Mesenchymal stem cell (in vitro differentiated cells and primary cell): ENCODE data around the gene FER1L5.
"Not testable (repeated sequence)": the region's sequence is repeated elsewhere in the genome, so short reads cannot be mapped to it uniquely, and the experiment has no call there.

Experiments used
- DNase-seq: peaks from one replicate; pipeline ENCODE4 v3.0.0-alpha.2; 2013
- H2AFZ ChIP-seq: one replicate; pipeline ENCODE4 v1.6.1; 2013; ENCODE audit warnings: low read depth, mild to moderate bottlenecking, control low read depth, inconsistent platforms, low read length, moderate library complexity
- H2AK5ac ChIP-seq: 2 replicates; pipeline ENCODE4 v1.6.1; 2013; ENCODE audit warnings: low read length, moderate library complexity, mild to moderate bottlenecking, inconsistent platforms; ENCODE audit not compliant: severe bottlenecking
- H2BK120ac ChIP-seq: one replicate; pipeline ENCODE4 v1.6.1; 2013; ENCODE audit warnings: low read depth, mild to moderate bottlenecking, inconsistent platforms, low read length, moderate library complexity
- H2BK12ac ChIP-seq, 2 experiments: one replicate each; pipeline ENCODE4 v1.6.1; 2013; ENCODE audit warnings: inconsistent platforms in 2 of 2, low read length in 2 of 2, mild to moderate bottlenecking in 2 of 2, moderate library complexity in 2 of 2, control low read depth in 1 of 2
- H2BK15ac ChIP-seq: one replicate; pipeline ENCODE4 v1.6.1; 2013; ENCODE audit warnings: mild to moderate bottlenecking, low read depth, inconsistent platforms; ENCODE audit not compliant: poor library complexity, severe bottlenecking
- H2BK5ac ChIP-seq: 2 replicates; pipeline ENCODE4 v1.6.1; 2013; ENCODE audit warnings: low read depth, mild to moderate bottlenecking, low read length, control low read depth, inconsistent platforms; ENCODE audit not compliant: poor library complexity, severe bottlenecking
- H3K14ac ChIP-seq, 2 experiments: one replicate each; pipeline ENCODE4 v1.6.1; 2013; ENCODE audit warnings: inconsistent platforms in 2 of 2, low read length in 2 of 2, control low read depth in 1 of 2, mild to moderate bottlenecking in 1 of 2, moderate library complexity in 1 of 2
- H3K18ac ChIP-seq, 2 experiments: one replicate each; pipeline ENCODE4 v1.6.1; 2013; ENCODE audit warnings: inconsistent platforms in 2 of 2, low read length in 2 of 2, control low read depth in 1 of 2, low read depth in 1 of 2, mild to moderate bottlenecking in 1 of 2
- H3K23ac ChIP-seq, 2 experiments: one replicate each; pipeline ENCODE4 v1.6.1; 2013; ENCODE audit warnings: inconsistent platforms in 2 of 2, low read length in 2 of 2, mild to moderate bottlenecking in 2 of 2, moderate library complexity in 2 of 2, control low read depth in 1 of 2
- H3K27ac ChIP-seq: 2 replicates; pipeline ENCODE4 v1.5.1; 2013; ENCODE audit warnings: mild to moderate bottlenecking, moderate library complexity, low read length, control low read depth, inconsistent platforms; ENCODE audit not compliant: poor library complexity, severe bottlenecking
- H3K27me3 ChIP-seq, 2 experiments: 2 replicates each; pipeline versions ENCODE4 v1.6.1 to v1.7.0; 2013; ENCODE audit warnings: low read length in 2 of 2, mild to moderate bottlenecking in 2 of 2, moderate library complexity in 2 of 2, control low read depth in 1 of 2, inconsistent platforms in 1 of 2; ENCODE audit not compliant: control insufficient read depth in 1 of 2, insufficient read depth in 1 of 2
- H3K36me3 ChIP-seq, 2 experiments: 2 replicates each; pipeline versions ENCODE4 v1.6.1 to v1.7.0; 2013; ENCODE audit warnings: low read length in 2 of 2, control low read depth in 1 of 2, inconsistent platforms in 1 of 2, low read depth in 1 of 2, mild to moderate bottlenecking in 1 of 2; ENCODE audit not compliant: insufficient read depth in 2 of 2, control insufficient read depth in 1 of 2
- H3K4ac ChIP-seq, 2 experiments: one replicate each; pipeline ENCODE4 v1.6.1; 2013; ENCODE audit warnings: inconsistent platforms in 2 of 2, low read length in 2 of 2, mild to moderate bottlenecking in 2 of 2, moderate library complexity in 2 of 2, control low read depth in 1 of 2, low read depth in 1 of 2
- H3K4me1 ChIP-seq: 2 replicates; pipeline ENCODE4 v1.6.1; 2013; ENCODE audit warnings: low read depth, low read length, control low read depth; ENCODE audit not compliant: control insufficient read depth, insufficient read depth
- H3K4me2 ChIP-seq: 2 replicates; pipeline ENCODE4 v1.6.1; 2013; ENCODE audit warnings: low read length, mild to moderate bottlenecking, inconsistent platforms; ENCODE audit not compliant: poor library complexity, severe bottlenecking
- H3K4me3 ChIP-seq, 2 experiments: 2 replicates each; pipeline versions ENCODE4 v1.5.1 to v1.7.0; 2013; ENCODE audit warnings: low read length in 2 of 2, mild to moderate bottlenecking in 2 of 2, control low read depth in 1 of 2, low read depth in 1 of 2; ENCODE audit not compliant: insufficient read depth in 1 of 2
- H3K79me1 ChIP-seq: replicated peaks from 2 replicates; pipeline ENCODE4 v1.6.1; 2013; ENCODE audit warnings: mild to moderate bottlenecking, control low read depth, low read length, inconsistent platforms; ENCODE audit not compliant: poor library complexity, severe bottlenecking
- H3K9ac ChIP-seq: 2 replicates; pipeline ENCODE4 v1.7.0; 2013; ENCODE audit warnings: mild to moderate bottlenecking, low read length, moderate library complexity
- H3K9me3 ChIP-seq: 2 replicates; pipeline ENCODE4 v1.7.0; 2013; ENCODE audit warnings: mild to moderate bottlenecking, low read length; ENCODE audit not compliant: control insufficient read depth
- H4K8ac ChIP-seq: one replicate; pipeline ENCODE4 v1.6.1; 2013; ENCODE audit warnings: inconsistent platforms, mild to moderate bottlenecking, low read length, moderate library complexity
- H4K91ac ChIP-seq: one replicate; pipeline ENCODE4 v1.6.1; 2013; ENCODE audit warnings: mild to moderate bottlenecking, low read length, inconsistent platforms
- WGBS: methylation state at CpG from one replicate; pipeline ENCODE4 v1.1.7; 2013; ENCODE audit warnings: mixed read lengths; 5-methylcytosine and 5-hydroxymethylcytosine counted together

The FER1L5 gene

GRCh38 chr2:96648306-96648930 lies 5.9 kb downstream of the FER1L5 start:
- 89% methylated on average over 7 of the region's 7 CpGs for WGBS
- no peaks in the 10 kb centered on the region for H3K36me3 ChIP-seq
- H2BK120ac ChIP-seq: no peak overlapping the region
- H2BK15ac ChIP-seq: no peak overlapping the region
- H3K14ac ChIP-seq: no peak overlapping the region
- no peak overlapping the region for H4K8ac ChIP-seq
- no peak overlapping the region for H3K4me2 ChIP-seq
- no peak for DNase-seq
- H3K23ac ChIP-seq: no peak overlapping the region
- no peak overlapping the region for H3K4me3 ChIP-seq
- H3K27ac ChIP-seq: no peak overlapping the region
- no peak overlapping the region for H2AFZ ChIP-seq
- H3K4ac ChIP-seq: no peak overlapping the region
- no peak overlapping the region for H2BK5ac ChIP-seq
- peaks cover 7 to 13% of the 10 kb centered on the region in 2 experiments for H3K27me3 ChIP-seq
- no peaks in the 10 kb centered on the region for H3K4me1 ChIP-seq
- H3K79me1 ChIP-seq: no peaks in the 10 kb centered on the region
- H2BK12ac ChIP-seq: no peak overlapping the region
- H3K9me3 ChIP-seq: no peaks in the 10 kb centered on the region
- no peak overlapping the region for H2AK5ac ChIP-seq
- H3K9ac ChIP-seq: no peak overlapping the region
- no peak overlapping the region for H3K18ac ChIP-seq
- no peak overlapping the region for H4K91ac ChIP-seq

GRCh38 chr2:96649342-96649741 lies 6.8 kb downstream of the FER1L5 start:
- Histone ChIP-seq H3K14ac (no peak overlapping the region), H4K8ac (no peak overlapping the region), H2BK120ac (no peak overlapping the region), H3K9ac (no peak overlapping the region), H2BK15ac (no peak overlapping the region), H3K36me3 (no peaks in the 10 kb centered on the region), H3K79me1 (no peaks in the 10 kb centered on the region), H3K4me2 (no peak overlapping the region), H3K18ac (no peak overlapping the region), H2AK5ac (no peak overlapping the region), H3K9me3 (no peaks in the 10 kb centered on the region), H4K91ac (peak overlapping the region; percentile 70), H2BK12ac (no peak overlapping the region), H2AFZ (no peak overlapping the region), H3K27me3 (peaks cover 7 to 13% of the 10 kb centered on the region in 2 experiments), H3K23ac (no peak overlapping the region), H2BK5ac (no peak overlapping the region), H3K4me3 (no peak overlapping the region), H3K27ac (no peak overlapping the region), H3K4ac (no peak overlapping the region), H3K4me1 (no peaks in the 10 kb centered on the region)
- 93% methylated on average over 1 of the region's 1 CpG for WGBS
- no peak for DNase-seq

GRCh38 chr2:96651793-96652192 lies 9.2 kb downstream of the FER1L5 start:
- Histone ChIP-seq H3K27ac (no peak overlapping the region), H2BK5ac (no peak overlapping the region), H3K9me3 (no peaks in the 10 kb centered on the region), H3K9ac (no peak overlapping the region), H4K91ac (no peak overlapping the region), H2BK12ac (no peak overlapping the region), H3K4me2 (no peak overlapping the region), H3K23ac (no peak overlapping the region), H2BK120ac (no peak overlapping the region), H3K27me3 (peaks cover 7 to 13% of the 10 kb centered on the region in 2 experiments), H3K4ac (no peak overlapping the region), H3K14ac (no peak overlapping the region), H3K36me3 (no peaks in the 10 kb centered on the region), H2BK15ac (no peak overlapping the region), H3K79me1 (no peaks in the 10 kb centered on the region), H3K4me3 (no peak overlapping the region), H3K4me1 (no peaks in the 10 kb centered on the region), H2AK5ac (no peak overlapping the region), H2AFZ (no peak overlapping the region), H3K18ac (no peak overlapping the region), H4K8ac (no peak overlapping the region)
- WGBS: 95% methylated on average over 8 of the region's 8 CpGs
- DNase-seq: no peak

- 97% methylated on average over 3 of the region's 7 CpGs for whole genome bisulfite sequencing
- not testable (repeated sequence) for H3K4ac ChIP-seq, H2AFZ ChIP-seq, H3K4me3 ChIP-seq, H3K27ac ChIP-seq, H3K9ac ChIP-seq, H2BK120ac ChIP-seq, H3K4me2 ChIP-seq, H3K9me3 ChIP-seq, H2BK15ac ChIP-seq, H3K79me1 ChIP-seq, H3K23ac ChIP-seq, H3K18ac ChIP-seq, DNase-seq, H4K8ac ChIP-seq, H3K36me3 ChIP-seq, H3K4me1 ChIP-seq, H2BK12ac ChIP-seq, H2BK5ac ChIP-seq, H2AK5ac ChIP-seq, H4K91ac ChIP-seq, H3K14ac ChIP-seq
- H3K27me3 ChIP-seq: peaks cover 6 to 13% of the 10 kb centered on the region in 2 experiments
Measured at GRCh38 chr2:96654791-96655190, 12.2 kb downstream of the FER1L5 start.
